Fibroblast of skin of abdomen (primary cell): ENCODE measurements around the gene MTMR12.
"Not testable (repeated sequence)": the region's sequence is repeated elsewhere in the genome, so short reads cannot be mapped to it uniquely, and the experiment has no call there.

Experiments used
- DNase-seq: peaks from one replicate; pipeline ENCODE4 v3.0.0-alpha.2; 2013

MTMR12 gene

DNA sequence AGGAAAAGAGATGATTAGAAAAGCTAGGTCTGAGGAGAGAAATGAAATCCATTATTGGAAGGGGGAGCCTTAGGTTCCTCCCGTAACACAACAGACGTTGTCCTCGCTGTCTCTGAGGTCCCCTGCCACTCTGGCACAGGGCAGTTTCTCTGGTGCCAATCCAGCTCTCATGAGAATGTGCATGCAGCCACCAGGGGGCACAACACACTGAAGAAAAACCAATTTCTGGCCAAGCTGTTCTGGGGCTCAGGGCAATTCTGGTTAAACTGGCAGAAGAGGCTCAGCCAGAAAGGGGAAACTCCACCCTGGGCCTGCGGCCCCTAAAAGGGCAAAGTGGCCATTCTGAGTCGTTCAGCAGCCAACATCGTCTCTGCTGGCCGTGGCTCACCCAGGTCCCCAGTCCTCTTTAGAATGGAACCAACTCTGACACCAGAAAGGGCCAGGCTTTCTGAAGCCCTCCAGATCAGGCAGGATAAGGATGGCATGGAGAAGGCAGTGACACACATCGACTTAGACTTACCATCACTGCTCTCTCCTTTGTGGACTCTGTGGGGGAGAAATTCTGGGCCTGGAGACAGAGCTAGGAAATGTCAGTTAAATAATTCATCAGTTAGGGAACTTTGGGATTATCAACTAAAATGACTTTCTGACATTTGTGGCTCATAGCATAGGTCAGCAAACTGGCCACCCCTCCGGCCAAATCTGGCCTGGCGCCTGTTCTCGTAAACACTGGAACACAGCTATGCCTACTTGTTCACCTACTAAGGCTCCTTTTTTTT, 80.1 kb downstream of the MTMR12 start:
- peak; percentile 52 for DNase-seq

DNA sequence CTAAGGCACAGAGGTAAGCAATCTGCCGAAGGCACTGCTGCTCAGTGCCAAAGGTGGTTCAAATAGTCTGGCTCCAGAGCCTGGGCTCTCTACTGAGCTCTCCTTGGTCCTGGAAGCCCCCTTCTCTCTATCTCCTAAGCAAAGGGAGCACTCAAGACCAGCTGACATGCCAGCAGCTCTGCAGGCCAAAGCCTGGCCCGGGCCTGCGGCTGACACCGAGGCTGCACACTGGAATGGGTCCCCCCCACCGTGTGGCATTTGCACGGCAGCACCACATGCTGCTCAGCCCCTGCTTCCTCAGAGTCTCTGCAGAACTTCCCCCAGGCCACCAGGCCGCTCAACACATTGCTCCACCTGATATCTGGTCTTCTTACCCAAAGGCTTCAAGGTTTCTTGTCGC, 80.8 kb downstream of the MTMR12 start:
- DNase-seq, result no peak

DNA sequence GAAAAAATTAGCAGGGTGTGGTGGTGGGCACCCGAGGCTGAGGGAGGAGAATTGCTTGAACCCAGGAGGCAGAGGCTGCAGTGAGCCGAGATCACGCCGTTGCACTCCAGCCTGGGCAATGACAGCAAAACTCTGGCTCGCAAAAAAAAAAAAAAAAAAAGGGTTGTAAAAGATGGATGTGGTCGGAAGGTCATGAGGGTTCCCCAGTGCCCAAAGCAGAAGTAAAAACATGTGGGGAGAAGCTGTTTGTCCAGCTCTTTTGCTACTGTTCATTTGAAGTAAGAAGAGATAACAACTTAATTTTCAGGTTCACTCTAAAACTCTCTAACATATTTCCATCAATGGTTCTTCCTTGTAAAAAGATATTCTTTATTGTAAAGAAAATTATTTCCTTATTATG, 81.5 kb downstream of the MTMR12 start:
- DNase-seq, result no peak

DNA sequence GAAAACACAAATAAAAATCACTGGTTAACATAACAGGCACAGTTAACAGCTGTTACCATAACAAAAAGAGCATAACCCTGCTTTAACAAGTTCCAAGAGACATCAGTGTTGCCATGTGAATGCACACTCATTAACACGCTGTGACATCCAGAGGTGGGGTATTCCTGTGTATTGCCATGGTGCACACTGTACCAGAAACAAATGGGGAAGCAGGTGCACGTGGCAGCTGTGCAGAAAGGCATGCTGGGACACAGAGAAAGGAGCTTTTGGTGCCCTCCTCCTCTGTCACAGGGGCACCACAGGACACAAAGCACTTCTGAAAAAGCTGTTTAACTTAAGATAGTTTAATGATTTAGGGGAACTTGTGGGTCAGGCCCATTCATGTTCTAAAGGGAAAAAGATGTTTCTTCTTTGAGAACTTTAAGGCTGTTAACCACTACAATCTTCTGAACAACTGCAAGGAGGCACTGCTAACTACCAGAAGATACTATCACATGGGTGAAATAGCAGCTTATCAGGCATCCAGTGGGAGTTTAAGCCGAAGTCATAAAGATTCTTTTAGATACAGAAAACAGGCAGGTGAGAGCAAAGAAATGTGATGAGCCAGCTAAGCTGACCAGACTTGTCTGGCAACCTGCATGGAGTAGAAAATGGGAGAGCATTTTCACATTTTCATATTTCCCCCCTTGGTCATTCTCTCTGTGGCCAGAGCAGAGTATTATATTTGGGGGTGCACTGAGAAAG, 82.2 kb downstream of the MTMR12 start:
- DNase-seq, result no peak

DNA sequence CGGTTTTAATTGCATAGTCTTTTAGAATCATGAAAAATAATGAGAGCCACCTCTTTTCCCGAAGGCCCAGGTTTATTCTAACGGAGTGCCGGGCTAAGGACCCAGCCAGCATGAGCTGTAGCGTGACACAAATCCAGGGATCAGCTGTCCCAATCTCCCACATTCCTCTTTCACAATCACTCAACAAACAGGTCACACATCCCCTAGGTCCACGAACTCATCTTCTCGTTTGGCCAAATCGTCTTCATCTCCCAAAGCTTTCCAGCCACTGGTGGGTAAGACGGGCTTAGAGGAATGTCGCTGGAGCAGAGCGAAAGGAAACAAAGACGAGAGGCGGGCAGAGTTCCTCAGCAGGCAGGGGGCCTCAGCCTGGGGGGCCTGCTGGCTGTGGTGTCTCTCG, 83.2 kb downstream of the MTMR12 start:
- DNase-seq, result no peak

DNA sequence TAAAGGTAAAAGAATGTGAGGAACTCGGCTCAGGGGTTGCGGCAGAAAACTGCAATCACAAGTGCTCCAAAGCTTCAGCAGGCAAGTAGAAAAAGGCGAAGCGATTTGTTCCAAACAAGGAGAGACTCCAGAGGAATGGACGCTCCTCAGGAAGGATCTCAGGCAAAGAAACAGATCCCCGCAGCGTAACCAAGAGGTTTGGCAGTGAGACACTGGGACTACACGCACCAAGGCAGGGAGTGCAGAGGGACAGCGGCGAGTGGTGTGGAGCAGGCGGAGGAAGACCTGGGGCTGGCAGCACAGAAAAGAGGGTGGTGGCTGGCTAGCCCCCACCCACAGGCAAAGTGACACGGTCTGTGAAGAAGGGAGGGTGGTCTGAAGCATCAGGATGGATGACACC, 83.9 kb downstream of the MTMR12 start:
- no peak for DNase-seq

DNA sequence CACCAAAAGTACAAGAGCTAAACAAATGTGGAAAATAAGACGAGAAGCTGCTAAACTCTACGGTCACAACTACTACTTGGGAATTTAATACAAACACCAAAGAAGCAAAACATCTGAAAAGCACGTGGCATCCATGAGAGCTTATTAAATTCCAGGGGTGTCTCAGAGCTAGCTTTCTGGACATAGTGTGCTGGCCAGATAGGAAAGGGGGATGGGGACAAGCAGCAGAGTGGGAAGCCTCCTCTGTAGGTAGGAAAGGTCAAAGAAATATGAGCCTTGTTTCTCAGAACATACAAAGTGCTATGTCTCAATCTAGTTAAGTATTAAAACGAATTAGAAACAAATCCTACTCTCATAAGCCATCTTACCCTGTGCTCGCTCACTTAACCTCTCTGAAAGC, 87.3 kb downstream of the MTMR12 start:
- DNase-seq, result peak; percentile 70

DNA sequence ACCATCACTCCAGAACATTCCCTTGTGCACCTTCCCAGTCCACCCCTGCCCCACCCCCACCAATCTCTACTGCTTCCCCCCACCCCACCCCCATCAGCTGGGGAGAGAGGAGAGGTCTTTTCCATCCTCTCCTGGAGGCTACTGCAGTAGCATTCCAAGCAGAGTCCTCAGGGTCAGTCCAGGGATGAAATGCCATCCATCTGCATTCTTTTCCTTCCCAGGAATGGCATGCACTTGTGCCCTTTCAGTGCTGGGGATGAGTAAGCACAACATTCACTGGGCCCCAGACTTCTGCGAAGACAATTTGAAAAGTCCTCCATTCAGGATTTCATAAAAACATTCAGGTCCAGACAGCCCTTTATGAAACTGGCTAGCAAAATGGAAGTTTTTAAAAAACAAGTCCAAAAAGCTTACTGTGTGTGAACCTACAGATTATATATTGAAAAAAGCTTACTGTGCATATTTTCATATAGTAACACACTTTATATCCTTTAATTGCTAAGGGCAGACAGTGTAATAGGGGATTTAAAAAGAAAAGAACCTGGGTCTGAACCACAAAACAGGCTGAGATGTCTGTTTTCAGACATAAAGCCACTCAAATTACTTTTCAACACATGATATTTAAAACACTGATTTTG, 88.6 kb downstream of the MTMR12 start:
- peak; percentile 84 for DNase-seq

DNA sequence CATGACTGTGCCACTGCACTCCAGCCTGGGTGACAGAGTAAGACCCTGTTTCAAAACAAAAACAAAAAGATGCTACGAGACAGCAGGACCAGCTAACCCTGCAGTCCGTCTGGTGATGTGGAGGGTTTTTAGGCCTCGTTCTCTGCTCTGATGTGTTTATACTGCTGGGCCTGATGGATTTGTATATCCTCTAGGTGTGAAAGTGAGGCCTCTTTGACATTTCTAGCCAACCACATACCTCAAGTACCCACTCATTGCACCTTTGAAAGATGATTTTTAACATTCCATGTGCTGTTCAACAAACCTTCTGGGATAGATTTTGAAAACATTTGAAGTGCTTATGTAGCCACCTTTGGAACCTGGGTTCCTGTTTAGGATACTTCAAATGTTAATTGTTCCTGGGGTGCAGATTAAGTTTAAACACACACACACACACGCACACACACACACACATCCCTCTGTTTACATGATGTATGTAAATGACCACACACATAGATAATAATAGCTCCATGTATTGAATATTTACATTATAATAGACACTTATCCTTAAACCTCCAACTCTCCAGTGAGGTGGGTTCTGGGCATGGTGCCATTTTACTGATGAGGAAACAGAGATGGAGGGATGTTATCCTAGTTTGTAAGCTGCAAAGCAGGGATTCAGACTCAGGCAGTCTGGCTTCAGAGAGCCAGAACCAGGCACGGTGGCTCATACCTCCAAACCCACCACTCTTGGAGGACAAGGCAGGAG, 89.8 kb downstream of the MTMR12 start:
- DNase-seq, result no peak

DNA sequence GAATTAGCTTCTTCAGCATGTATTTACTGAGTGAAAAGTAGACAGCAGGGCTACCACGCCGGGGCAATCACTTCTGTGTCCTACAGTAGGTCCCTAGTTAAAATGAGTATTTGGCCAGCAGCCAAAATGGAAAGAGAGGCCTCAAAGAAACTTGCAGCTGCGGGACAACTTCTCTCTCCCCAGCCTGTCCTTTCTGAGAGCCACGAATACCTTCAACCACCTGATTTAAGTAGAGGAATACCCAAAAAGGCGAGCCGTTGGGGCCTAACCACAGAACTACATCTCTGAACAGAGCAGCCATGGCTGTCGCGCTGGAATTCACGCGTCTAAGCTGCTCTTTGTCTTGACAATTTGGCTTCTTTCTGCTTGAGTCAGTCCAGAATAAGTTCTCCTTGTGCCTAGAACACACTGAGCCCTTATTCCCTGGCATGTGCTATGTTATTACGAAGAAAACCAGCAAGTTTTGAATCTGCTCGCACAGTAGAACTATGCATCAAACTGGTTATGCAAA, 94.8 kb downstream of the MTMR12 start:
- DNase-seq, result no peak

DNA sequence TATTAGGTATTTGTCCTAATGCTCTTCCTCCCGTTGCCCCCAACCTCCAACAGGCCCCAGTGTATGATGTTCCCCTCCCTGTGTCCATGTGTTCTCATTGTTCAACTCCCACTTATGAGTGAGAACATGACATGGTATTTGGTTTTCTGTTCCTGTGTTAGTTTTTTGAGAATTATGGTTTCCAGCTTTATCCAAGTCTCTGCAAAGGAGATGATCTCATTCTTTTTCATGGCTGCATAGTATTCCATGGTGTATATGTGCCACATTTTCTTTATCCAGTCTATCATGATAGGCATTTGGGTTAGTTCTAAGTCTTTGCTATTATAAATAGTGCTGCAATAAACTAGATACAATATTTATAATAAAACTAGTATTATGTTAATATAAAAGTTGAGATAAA, 98.4 kb downstream of the MTMR12 start:
- not testable (repeated sequence) for DNase-seq

DNA sequence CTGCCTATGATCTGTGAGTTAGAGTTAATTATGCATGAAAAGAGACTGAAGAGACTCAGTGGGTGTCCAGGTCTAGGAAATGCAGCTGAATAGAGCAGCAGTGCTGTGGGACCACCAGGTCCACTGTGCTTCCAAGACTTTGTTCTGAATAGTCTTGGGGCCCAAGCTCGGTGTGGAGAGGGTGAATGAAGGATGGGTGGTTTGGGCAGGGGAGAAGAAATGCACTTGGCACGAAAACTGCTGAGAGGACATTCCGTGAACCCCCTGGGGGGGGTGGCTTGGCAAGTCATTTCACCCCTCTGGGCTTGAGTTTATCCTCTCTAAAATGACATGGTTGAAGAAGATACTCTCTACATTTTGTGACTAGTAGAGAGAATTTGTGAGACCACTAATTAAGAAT, 102.6 kb downstream of the MTMR12 start:
- DNase-seq, result no peak

DNA sequence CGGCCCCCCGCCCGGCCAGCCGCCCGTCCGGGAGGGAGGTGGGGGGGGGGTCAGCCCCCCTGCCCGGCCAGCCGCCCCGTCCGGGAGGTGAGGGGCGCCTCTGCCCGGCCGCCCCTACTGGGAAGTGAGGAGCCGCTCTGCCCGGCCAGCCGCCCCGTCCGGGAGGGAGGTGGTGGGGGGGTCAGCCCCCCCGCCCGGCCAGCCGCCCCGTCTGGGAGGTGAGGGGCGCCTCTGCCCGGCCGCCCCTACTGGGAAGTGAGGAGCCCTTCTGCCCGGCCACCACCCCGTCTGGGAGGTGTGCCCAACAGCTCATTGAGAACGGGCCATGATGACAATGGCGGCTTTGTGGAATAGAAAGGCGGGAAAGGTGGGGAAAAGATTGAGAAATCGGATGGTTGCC, 103.9 kb downstream of the MTMR12 start:
- DNase-seq, result not testable (repeated sequence)

DNA sequence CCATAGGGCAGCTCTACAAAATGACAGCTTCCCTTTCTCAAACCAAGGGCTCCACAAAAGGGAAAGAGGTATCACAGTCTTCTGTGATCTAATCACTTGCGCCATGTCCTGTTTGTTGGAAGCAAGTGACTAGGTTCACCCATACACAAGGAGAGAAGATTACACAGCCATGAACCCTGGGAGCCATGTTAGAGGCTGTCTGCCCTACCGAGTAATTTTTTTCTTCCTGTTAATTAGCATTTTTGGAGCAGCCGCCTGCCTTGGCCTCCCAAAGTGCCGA, 105.4 kb downstream of the MTMR12 start:
- no peak for DNase-seq

DNA sequence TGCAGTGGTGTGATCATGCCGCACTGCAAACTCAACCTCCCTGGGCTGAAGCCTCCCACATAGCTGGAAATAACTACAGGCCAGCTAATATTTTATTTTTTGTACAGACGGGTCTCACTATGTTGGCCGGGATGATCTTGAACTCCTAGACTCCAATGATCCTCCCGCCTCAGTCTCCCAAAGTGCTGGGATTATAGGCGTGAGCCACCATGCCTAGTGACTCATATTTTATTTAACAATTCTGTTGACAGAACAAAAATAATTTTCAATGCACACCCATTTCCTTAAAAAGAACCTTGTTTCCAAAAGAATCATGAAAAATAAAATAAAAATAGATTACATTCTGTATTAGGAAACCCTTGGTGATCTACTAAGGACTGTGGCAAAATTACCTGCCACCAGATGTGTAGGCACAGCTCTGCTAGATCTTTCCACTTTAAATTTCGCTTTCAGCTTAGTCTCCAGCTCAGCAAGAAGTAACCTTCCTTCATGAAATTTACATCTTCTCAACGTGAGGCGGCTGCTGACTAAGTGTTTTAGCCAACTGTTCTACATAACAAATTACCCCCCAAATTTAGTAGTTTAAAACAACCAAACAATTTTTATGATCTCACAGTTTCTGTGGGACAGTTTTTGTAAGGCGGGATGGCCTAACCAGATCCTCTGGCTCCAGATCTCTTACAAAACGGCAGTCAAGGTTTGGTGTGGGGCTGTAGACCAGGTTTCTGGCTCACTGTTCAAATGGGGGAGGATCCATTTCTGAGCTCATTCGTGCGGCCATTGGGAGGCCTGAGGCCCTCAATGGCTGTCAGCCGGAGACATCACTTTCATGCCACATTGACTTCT, 106.0 kb downstream of the MTMR12 start:
- DNase-seq, result no peak

DNA sequence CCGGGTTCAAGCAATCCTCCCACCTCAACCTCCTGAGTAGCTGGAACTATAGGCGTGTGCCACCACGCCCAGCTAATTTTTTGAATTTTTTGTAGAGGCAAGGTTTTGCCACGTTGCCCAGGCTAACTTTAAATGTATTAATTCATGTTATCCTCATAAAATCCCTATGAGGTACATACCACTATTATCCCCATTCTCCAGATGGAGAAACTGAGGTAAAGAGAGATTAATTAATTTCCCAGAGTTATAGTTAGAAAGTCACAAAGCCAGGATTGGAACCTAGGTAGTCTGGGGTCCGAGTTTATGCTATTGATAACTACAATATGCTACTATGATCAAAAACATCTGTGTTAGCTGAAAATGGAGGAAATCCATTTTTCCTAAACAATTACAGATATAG, 106.7 kb downstream of the MTMR12 start:
- DNase-seq, result no peak

DNA sequence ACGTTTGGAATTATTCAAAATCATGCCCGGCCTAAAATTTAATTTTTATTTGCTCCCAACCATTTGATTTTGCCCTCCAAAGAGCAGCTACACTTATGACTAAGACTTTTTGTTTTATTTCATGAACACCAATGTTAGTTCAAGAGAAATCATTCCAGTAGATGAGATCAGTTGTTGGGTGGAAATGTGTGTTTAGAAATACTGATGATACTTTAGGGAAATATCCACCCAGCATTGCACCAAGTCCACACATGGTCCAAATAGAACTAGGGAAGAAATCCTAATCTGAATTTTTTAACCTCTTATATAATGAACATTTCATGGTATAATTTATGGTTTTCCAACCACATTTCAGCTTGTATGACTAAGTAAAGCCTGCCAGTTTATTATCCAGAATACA, 110.3 kb downstream of the MTMR12 start:
- DNase-seq, result peak; percentile 76

DNA sequence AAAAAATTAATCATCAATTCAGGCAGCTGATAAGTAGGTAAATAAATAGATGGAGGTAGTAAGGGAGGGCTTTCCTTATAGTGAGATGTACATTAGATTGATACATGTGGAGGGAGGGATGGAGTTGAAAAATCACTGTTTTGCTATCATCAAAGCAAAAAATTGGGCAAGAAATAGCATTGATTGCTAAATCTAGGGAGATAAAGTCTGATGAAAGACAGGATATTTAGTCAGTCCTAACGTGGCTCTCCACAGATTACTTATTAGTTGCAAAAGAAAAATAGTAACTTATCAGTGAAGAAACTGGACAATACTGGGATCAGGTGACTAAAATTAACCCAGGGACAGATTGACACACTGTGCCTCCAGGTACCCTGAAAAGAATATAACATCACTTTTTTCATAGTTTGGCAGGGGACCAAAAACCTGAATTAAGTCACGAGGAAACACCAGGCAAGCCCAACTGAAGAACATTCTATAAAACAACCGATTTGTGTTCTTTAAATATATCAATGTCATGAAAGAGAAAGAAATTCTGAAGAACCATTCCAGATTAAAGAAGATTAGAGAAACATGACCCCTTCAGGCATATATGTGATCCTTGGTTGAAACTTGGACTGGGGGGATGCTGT, 111.5 kb downstream of the MTMR12 start:
- peak; percentile 14 for DNase-seq

DNA sequence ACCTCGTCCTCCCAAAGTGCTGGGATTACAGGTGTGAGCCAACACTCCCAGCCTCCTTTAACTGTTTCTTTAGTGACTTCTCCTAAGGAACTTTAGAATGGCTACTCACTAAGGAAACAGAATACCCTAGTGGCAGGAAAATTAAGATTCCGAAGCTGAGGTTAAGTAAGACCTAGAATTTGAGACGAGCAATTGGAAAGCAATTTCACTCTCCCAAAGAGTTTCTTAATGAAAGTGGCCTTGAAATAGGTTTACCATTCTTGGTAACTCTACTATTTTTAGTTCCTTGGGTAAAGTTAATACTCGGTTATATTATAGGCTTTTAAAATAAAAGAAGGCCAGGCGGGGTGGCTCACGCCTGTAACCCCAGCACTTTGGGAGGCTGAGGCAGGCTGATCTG, 115.7 kb downstream of the MTMR12 start:
- DNase-seq, result no peak

DNA sequence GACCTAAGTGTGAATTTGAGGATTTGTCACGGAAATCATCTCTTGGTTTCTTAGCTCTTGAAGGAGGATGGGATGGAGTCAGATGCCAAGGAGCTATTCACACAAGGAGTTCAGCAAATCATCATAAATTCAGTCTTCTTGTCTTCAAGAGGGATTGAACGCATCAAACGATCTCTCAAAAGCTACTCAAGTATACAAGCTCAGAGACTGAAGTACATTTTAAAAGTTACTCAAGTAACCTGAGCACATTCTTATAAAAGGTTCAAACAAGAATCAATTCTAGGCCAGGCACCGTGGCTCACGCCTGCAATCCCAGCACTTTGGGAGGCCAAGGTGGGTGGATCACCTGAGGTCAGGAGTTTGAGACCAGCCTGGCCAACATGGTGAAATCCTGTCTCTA, 117.5 kb downstream of the MTMR12 start:
- DNase-seq, result no peak

DNA sequence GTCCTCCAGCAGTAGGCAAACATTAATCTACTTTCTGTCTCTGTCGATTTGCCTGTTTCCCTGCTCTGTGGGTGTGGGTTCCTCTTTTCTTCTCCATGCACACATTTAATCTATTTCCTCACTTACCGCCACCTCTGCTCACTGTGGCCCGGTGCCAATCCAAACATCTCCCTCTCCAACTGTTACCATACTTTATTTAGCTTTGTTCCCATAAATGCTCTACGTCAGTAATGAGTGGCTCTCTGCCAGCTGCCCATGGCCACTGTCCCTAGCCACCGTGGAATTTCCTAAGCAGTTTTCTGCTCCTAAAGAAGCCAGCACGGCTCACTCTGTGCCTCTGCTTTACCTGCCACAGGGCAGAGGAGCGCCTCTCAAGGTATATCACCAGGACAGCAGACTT, 119.1 kb downstream of the MTMR12 start:
- DNase-seq, result peak; percentile 81

DNA sequence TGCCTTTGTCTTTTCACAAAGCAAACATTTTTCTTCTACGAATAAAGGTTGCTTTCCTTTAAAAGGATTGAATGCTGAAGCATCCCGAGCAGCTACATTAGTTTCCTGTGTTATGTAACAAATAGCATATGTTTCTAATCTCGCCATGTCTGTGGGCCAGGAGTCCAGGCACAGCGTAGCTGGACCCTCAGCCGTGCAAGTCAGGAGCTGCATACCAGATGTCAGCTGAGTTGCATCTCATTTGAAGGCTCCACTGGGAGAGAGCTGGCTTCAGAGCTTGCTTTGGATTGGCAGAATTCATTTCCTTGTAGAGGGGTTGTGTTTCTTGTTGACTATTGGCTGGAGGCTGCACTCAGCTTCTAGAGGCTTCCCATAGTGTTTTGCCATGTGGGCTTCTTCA, 122.6 kb downstream of the MTMR12 start:
- DNase-seq, result peak; percentile 97
